K562 (cell line): ENCODE measurements around the gene PTPRF. TPM values are rescaled to one million over a fixed set of nuclear protein-coding genes. Genes with fewer than 3 reads are reported as not detected.

Experiments
- ATAC-seq: fragments of 200-7000 bp; cut with Tn5 transposase; 3 replicates; pipeline ENCODE4 v1.9.1; 2020; ENCODE audit warnings: moderate library complexity
- BruUV-seq: library from RNA; stranded (reverse); fragments of 400-500 nt; replicated peaks from 2 replicates; lab custom pipeline; 2021; lab: Mats Ljungman, UMichigan
- CTCF ChIA-PET: fragments of 300-600 bp; formaldehyde crosslinking; extraction: SDS; loops from one replicate; lab custom pipeline; 2021; ENCODE audit warnings: low intra/inter-chr PET ratio; lab: Yijun Ruan, JAX
- POLR2A ChIA-PET: fragments of 300-600, 350-650 bp; sonication (Branson Sonifier 250); formaldehyde crosslinking; extraction: SDS; loops from one replicate; lab custom pipeline; 2021; ENCODE audit warnings: antibody characterized with exemption, inconsistent platforms; lab: Yijun Ruan, JAX
- DNase-seq, 4 experiments: peaks; one replicate each; pipeline versions ENCODE4 v3.0.0 to v3.0.0-alpha.2; 2011 to 2018; ENCODE audit warnings: low spot score in 3 of 4, mixed read lengths in 3 of 4; ENCODE audit errors: extremely low read depth in 1 of 4
- FAIRE-seq: peaks from 2 replicates; lab custom pipeline; 2011; peaks lifted over from hg19 to GRCh38; lab: Jason Lieb, UNC
- H2AFZ ChIP-seq: 2 replicates; pipeline ENCODE4 v1.6.0; 2011; ENCODE audit warnings: low read depth, low read length, control low read depth, inconsistent platforms
- H3K27ac ChIP-seq: fragments of 200-600 bp; 3 replicates; pipeline ENCODE4 v1.8.0; 2011; ENCODE audit warnings: low read depth, mild to moderate bottlenecking, control low read depth, inconsistent platforms, low read length, moderate library complexity, mixed read lengths; ENCODE audit errors: extremely low read depth
- H3K27me3 ChIP-seq, 2 experiments: fragments of 300-600 bp in 1 of 2; 2 replicates in 1 of 2; 3 replicates in 1 of 2; pipeline versions ENCODE4 v1.6.0 to v1.8.0; 2011; ENCODE audit warnings: inconsistent platforms in 2 of 2, low read length in 2 of 2, mild to moderate bottlenecking in 1 of 2, mixed read lengths in 1 of 2, moderate library complexity in 1 of 2; ENCODE audit not compliant: control insufficient read depth in 2 of 2, insufficient read depth in 2 of 2
- H3K36me3 ChIP-seq: fragments of 300-600 bp; 3 replicates; pipeline ENCODE4 v1.8.0; 2011; ENCODE audit warnings: mild to moderate bottlenecking, low read length, inconsistent platforms; ENCODE audit not compliant: control insufficient read depth, insufficient read depth
- H3K4me1 ChIP-seq, 2 experiments: fragments of 200-600 bp in 1 of 2; replicated peaks in 1 of 2; 2 replicates in 1 of 2; 3 replicates in 1 of 2; pipeline versions ENCODE4 v1.5.1 to v1.8.0; 2011; ENCODE audit warnings: inconsistent platforms in 2 of 2, low read length in 2 of 2, mild to moderate bottlenecking in 1 of 2, mixed read lengths in 1 of 2, moderate library complexity in 1 of 2; ENCODE audit not compliant: control insufficient read depth in 2 of 2, insufficient read depth in 2 of 2
- H3K4me2 ChIP-seq: 2 replicates; pipeline ENCODE4 v1.6.1; 2011; ENCODE audit warnings: low read length, control low read depth, inconsistent platforms, mixed read lengths; ENCODE audit not compliant: insufficient read depth
- H3K4me3 ChIP-seq: fragments of 200-600 bp; sonication (generic), shearing (Covaris generic); 2 replicates; pipeline ENCODE4 v1.5.1; 2016; ENCODE audit warnings: control low read depth, inconsistent platforms
- H3K79me2 ChIP-seq: fragments of 200-600 bp; 3 replicates; pipeline ENCODE4 v1.8.0; 2011; ENCODE audit warnings: low read length, inconsistent platforms; ENCODE audit not compliant: control insufficient read depth, insufficient read depth
- H3K9ac ChIP-seq, 2 experiments: 2 replicates each; pipeline versions ENCODE4 v1.6.0 to v1.6.1; 2011; ENCODE audit warnings: low read depth in 2 of 2, low read length in 2 of 2, control low read depth in 1 of 2, inconsistent platforms in 1 of 2, mild to moderate bottlenecking in 1 of 2, mixed read lengths in 1 of 2; ENCODE audit not compliant: insufficient read depth in 1 of 2
- H3K9me1 ChIP-seq: one replicate; pipeline ENCODE4 v1.6.0; 2011; ENCODE audit warnings: inconsistent platforms, mild to moderate bottlenecking, low read length, moderate library complexity; ENCODE audit not compliant: control insufficient read depth, insufficient read depth
- H3K9me3 ChIP-seq: replicated peaks from 2 replicates; pipeline ENCODE4 v1.5.1; 2011; ENCODE audit warnings: low read depth, low read length, inconsistent platforms; ENCODE audit not compliant: control insufficient read depth, insufficient read depth
- H4K20me1 ChIP-seq: replicated peaks from 2 replicates; pipeline ENCODE4 v1.6.1; 2011; ENCODE audit warnings: low read length, inconsistent platforms, mixed read lengths; ENCODE audit not compliant: control insufficient read depth, insufficient read depth
- E2F3 ChIP-seq: fragments of 250-450 bp; sonication (Bioruptor Pico); IDR thresholded peaks from 2 replicates; pipeline ENCODE4 v1.4.0; 2020; ENCODE audit warnings: mild to moderate bottlenecking
- KAT2B ChIP-seq: IDR thresholded peaks from one replicate; pipeline ENCODE4 v1.6.1; 2012; ENCODE audit warnings: low read depth, mild to moderate bottlenecking, control low read depth, inconsistent platforms, low read length, moderate library complexity
- KAT7 ChIP-seq: sonication (generic); formaldehyde crosslinking; IDR thresholded peaks from 2 replicates; pipeline ENCODE4 v1.8.0; 2022; ENCODE audit warnings: missing genetic modification reagents, mild to moderate bottlenecking, borderline replicate concordance
- KHSRP ChIP-seq: fragments of 450-650 bp; IDR thresholded peaks from 2 replicates; pipeline ENCODE4 v1.6.1; 2017
- KLF16 ChIP-seq: IDR thresholded peaks from 2 replicates; pipeline ENCODE4 v1.6.1; 2016; ENCODE audit warnings: antibody characterized with exemption
- MED1 ChIP-seq: sonication (generic); formaldehyde crosslinking; IDR thresholded peaks from 2 replicates; pipeline ENCODE4 v1.8.1; 2023; ENCODE audit warnings: missing genetic modification reagents, borderline replicate concordance
- OTX1 ChIP-seq: fragments of 450-650 bp; formaldehyde crosslinking; IDR thresholded peaks from 2 replicates; pipeline ENCODE4 v1.4.0; 2022; ENCODE audit warnings: mild to moderate bottlenecking
- TOE1 ChIP-seq, 2 experiments: fragments of 450-650 bp in 1 of 2; sonication (generic) in 1 of 2; formaldehyde crosslinking in 1 of 2; IDR thresholded peaks; 2 replicates each; pipeline versions ENCODE4 v1.7.1 to v1.8.0; 2016 to 2022; ENCODE audit warnings: borderline replicate concordance in 2 of 2, mild to moderate bottlenecking in 2 of 2, antibody characterized with exemption in 1 of 2, inconsistent platforms in 1 of 2, low read depth in 1 of 2, missing genetic modification reagents in 1 of 2, moderate library complexity in 1 of 2
- whole genome bisulfite sequencing: fragments of 100-300 bp; shearing (Covaris generic); methylation state at CpG from one replicate; pipeline ENCODE4 v1.1.6; 2016; ENCODE audit warnings: low coverage, mixed read lengths; ENCODE audit not compliant: insufficient coverage; ENCODE audit errors: missing lambda C conversion rate; 5-methylcytosine and 5-hydroxymethylcytosine counted together
- in situ Hi-C: fragments of 300-500 bp; cut with MboI; formaldehyde crosslinking; loops from 4 replicates; pipeline ENCODE4 v1.15.0; 2018; ENCODE audit warnings: inconsistent platforms, mixed read lengths
- intact Hi-C: fragments of 100-400 bp; cut with micrococcal nuclease; formaldehyde crosslinking; loops from 2 replicates; pipeline ENCODE4 v1.14.2; 2022
- polyA plus RNA-seq, 8 experiments: library from polyadenylated mRNA; depleted of rRNA in 4 of 8; stranded (reverse) in 5 of 8; unstranded in 3 of 8; fragments of >200 nt; fragmentation: Nextera tagmentation in 2 of 8; fragmentation: Illumina TruSeq in 1 of 8; extraction: Ambion mirVana in 2 of 8; extraction: Trizol in 1 of 8; gene quantifications; 2 replicates each; pipeline versions ENCODE4 v1.2.1 to v1.2.3, GENCODE V29; 2011 to 2014; ENCODE audit warnings: inconsistent platforms in 1 of 8, missing spikeins in 1 of 8
- total RNA-seq, 7 experiments: library from RNA; depleted of rRNA in 6 of 7; stranded (reverse); fragments of >200 nt in 6 of 7; fragmentation: Illumina TruSeq in 2 of 7; extraction: Trizol in 2 of 7; gene quantifications; 2 replicates each; pipeline versions ENCODE4 v1.2.1 to v1.2.3, GENCODE V29; 2011 to 2021; ENCODE audit warnings: low replicate concordance in 1 of 7
- TF ChIP-seq, protein P1 (sequence below): sonication (generic); formaldehyde crosslinking; IDR thresholded peaks from 2 replicates; pipeline ENCODE4 v1.8.0; 2022; ENCODE audit warnings: mild to moderate bottlenecking, missing genetic modification reagents
- TF ChIP-seq, protein P2 (sequence below): fragments of 450-650 bp; IDR thresholded peaks from 2 replicates; pipeline ENCODE4 v1.6.1; 2016; ENCODE audit warnings: low read depth

PTPRF gene
- total and polyA plus RNA-seq, 9 of the 15 experiments (the other 6 are each of a cell fraction or from before 2014, with no cell fraction given) = 0.13 to 4.3 (median 1.1) TPM

DNA sequence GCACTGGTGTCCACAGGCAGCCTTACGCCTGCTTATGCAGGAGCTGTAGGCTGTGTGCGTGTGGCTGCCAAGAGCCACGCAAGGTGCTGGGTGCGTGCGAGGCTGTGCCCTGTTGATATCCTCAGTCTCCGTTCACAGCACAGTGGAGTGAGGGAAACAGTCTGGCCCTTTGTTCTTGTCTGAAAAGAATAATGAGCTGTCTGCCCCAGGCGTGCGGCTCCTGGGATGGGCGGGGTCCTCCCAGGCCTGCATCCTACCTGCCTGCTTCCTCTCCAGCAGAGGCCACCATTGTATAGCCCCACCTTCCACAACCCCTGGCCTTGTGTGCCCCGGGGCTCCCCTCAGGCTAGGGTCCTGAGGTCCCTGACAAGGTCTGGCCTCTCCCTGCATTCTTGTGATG lies 72.3 kb downstream of the PTPRF start:
- CTCF ChIA-PET = interaction anchor here (0.7 kb wide), 1 partner anchor 34 kb away, joined by 3 read pairs; no protein-coding TSS in a partner anchor

More for the DNA sequence above, 72.3 kb downstream of the PTPRF start:
- no peak overlapping the region for H3K4me3 ChIP-seq
- no peak overlapping the region for H3K27ac ChIP-seq
- H4K20me1 ChIP-seq = peaks cover 56% of the 10 kb centered on the region
- POLR2A ChIA-PET = no interaction called here
- ATAC-seq = peak; percentile 17; the same call in 1 of the 3 replicates
- H3K4me2 ChIP-seq = no peak overlapping the region
- TF ChIP-seq KHSRP = no peak
- TF ChIP-seq MED1 (CRISPR knock-in tag) = no peak
- no peak for TF ChIP-seq KLF16
- TF ChIP-seq KAT7 = no peak
- TF ChIP-seq TOE1 (IDR thresholded peaks at IDR 0.05; ENCODE audit: borderline replicate concordance) = no peak
- TF ChIP-seq TOE1 (CRISPR knock-in tag; IDR thresholded peaks at IDR 0.05; ENCODE audit: borderline replicate concordance, low read depth) = no peak
- TF ChIP-seq OTX1 (CRISPR knock-in tag) = no peak
- TF ChIP-seq, protein P1, sequence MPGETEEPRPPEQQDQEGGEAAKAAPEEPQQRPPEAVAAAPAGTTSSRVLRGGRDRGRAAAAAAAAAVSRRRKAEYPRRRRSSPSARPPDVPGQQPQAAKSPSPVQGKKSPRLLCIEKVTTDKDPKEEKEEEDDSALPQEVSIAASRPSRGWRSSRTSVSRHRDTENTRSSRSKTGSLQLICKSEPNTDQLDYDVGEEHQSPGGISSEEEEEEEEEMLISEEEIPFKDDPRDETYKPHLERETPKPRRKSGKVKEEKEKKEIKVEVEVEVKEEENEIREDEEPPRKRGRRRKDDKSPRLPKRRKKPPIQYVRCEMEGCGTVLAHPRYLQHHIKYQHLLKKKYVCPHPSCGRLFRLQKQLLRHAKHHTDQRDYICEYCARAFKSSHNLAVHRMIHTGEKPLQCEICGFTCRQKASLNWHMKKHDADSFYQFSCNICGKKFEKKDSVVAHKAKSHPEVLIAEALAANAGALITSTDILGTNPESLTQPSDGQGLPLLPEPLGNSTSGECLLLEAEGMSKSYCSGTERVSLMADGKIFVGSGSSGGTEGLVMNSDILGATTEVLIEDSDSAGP (CRISPR knock-in tag) = no peak
- TF ChIP-seq E2F3 = no peak
- no peak for TF ChIP-seq KAT2B
- TF ChIP-seq, protein P2, sequence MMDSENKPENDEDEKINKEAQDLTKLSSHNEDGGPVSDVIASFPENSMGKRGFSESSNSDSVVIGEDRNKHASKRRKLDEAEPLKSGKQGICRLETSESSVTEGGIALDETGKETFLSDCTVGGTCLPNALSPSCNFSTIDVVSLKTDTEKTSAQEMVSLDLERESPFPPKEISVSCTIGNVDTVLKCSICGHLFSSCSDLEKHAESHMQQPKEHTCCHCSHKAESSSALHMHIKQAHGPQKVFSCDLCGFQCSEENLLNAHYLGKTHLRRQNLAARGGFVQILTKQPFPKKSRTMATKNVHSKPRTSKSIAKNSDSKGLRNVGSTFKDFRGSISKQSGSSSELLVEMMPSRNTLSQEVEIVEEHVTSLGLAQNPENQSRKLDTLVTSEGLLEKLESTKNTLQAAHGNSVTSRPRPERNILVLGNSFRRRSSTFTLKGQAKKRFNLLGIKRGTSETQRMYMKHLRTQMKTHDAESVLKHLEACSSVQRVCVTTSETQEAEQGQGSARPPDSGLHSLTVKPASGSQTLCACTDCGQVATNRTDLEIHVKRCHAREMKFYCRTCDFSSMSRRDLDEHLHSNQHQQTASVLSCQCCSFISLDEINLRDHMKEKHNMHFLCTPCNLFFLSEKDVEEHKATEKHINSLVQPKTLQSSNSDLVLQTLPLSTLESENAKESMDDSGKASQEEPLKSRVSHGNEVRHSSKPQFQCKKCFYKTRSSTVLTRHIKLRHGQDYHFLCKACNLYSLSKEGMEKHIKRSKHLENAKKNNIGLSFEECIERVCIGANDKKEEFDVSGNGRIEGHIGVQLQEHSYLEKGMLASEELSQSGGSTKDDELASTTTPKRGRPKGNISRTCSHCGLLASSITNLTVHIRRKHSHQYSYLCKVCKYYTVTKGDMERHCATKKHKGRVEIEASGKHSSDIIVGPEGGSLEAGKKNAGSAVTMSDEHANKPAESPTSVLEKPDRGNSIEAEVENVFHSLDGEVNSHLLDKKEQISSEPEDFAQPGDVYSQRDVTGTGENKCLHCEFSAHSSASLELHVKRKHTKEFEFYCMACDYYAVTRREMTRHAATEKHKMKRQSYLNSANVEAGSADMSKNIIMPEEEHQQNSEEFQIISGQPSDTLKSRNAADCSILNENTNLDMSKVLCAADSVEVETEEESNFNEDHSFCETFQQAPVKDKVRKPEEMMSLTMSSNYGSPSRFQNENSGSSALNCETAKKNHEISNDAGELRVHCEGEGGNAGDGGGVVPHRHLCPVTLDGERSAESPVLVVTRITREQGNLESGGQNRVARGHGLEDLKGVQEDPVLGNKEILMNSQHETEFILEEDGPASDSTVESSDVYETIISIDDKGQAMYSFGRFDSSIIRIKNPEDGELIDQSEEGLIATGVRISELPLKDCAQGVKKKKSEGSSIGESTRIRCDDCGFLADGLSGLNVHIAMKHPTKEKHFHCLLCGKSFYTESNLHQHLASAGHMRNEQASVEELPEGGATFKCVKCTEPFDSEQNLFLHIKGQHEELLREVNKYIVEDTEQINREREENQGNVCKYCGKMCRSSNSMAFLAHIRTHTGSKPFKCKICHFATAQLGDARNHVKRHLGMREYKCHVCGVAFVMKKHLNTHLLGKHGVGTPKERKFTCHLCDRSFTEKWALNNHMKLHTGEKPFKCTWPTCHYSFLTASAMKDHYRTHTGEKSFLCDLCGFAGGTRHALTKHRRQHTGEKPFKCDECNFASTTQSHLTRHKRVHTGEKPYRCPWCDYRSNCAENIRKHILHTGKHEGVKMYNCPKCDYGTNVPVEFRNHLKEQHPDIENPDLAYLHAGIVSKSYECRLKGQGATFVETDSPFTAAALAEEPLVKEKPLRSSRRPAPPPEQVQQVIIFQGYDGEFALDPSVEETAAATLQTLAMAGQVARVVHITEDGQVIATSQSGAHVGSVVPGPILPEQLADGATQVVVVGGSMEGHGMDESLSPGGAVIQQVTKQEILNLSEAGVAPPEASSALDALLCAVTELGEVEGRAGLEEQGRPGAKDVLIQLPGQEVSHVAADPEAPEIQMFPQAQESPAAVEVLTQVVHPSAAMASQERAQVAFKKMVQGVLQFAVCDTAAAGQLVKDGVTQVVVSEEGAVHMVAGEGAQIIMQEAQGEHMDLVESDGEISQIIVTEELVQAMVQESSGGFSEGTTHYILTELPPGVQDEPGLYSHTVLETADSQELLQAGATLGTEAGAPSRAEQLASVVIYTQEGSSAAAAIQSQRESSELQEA = no peak
- DNase-seq = peak in 1 of 4 experiments; percentile 41
- FAIRE-seq = no peak
- H2AFZ ChIP-seq = no peak overlapping the region
- H3K79me2 ChIP-seq = no peaks in the 10 kb centered on the region
- 9% methylated on average over 10 of the region's 10 CpGs for WGBS
- no peaks in the 10 kb centered on the region; the same call in 1 of the 2 replicates for H3K9me3 ChIP-seq
- in situ Hi-C loops = no loop called here
- H3K27me3 ChIP-seq = peaks cover 69 to 100% of the 10 kb centered on the region in 2 experiments
- H3K4me1 ChIP-seq = peaks cover 0 to 8% of the 10 kb centered on the region in 2 experiments; a peak in 1 of 5 replicates
- H3K9ac ChIP-seq = no peak overlapping the region
- no peaks in the 10 kb centered on the region for H3K9me1 ChIP-seq
- BruUV-seq = no TSS peak
- no peaks in the 10 kb centered on the region for H3K36me3 ChIP-seq
- intact Hi-C loops = no loop called here
